ENCODE data around the gene NTRK2. TPM values are rescaled to one million over a fixed set of nuclear protein-coding genes. Genes with fewer than 3 reads are reported as not detected.

Gene NTRK2
- total RNA-seq, 2 experiments from 2014 or later, result 0.06 TPM; not detected in 1

GRCh38 chr9:84988621-84989020 is 319.1 kb downstream of the NTRK2 start:
- no peaks in the 10 kb centered on the region for H3K79me2 ChIP-seq (ENCODE audit: insufficient read depth, low read depth, low read length)
- DNase-seq (ENCODE audit: low spot score), result no peak
- ChIA-PET CTCF (ENCODE audit: unreplicated experiment) (no interaction called here), POLR2A (no interaction called here)
- H3K4me1 ChIP-seq (ENCODE audit: insufficient read depth, low read length, poor library complexity, severe bottlenecking), result no peaks in the 10 kb centered on the region
- BruUV-seq (replicated peaks), result no TSS peak
- H3K9me3 ChIP-seq (ENCODE audit: low read length), result no peaks in the 10 kb centered on the region
- H4K20me1 ChIP-seq (ENCODE audit: insufficient read depth, low read length), result no peaks in the 10 kb centered on the region
- no peak overlapping the region for H3K4me3 ChIP-seq (ENCODE audit: low read depth, low read length, poor library complexity, severe bottlenecking)
- H2AFZ ChIP-seq (ENCODE audit: low read length), result no peak overlapping the region
- H3K9me2 ChIP-seq (ENCODE audit: insufficient read depth, low read length), result no peaks in the 10 kb centered on the region
- no peaks in the 10 kb centered on the region for H3K36me3 ChIP-seq (ENCODE audit: insufficient read depth, low read length)
- TF ChIP-seq EZH2phosphoT487 (IDR thresholded peaks at IDR 0.05; ENCODE audit: borderline replicate concordance, low read depth, low read length) (no peak), CTCF (conservative IDR thresholded peaks at IDR 0.05; ENCODE audit: low read length) (no peak)
- no peak overlapping the region for H3K4me2 ChIP-seq (ENCODE audit: low read length)
- no peak overlapping the region for H3K27ac ChIP-seq (ENCODE audit: low read depth, low read length, poor library complexity, severe bottlenecking)
- intact Hi-C loops (cut with micrococcal nuclease; ENCODE audit: unreplicated experiment), result no loop called here

DNA sequence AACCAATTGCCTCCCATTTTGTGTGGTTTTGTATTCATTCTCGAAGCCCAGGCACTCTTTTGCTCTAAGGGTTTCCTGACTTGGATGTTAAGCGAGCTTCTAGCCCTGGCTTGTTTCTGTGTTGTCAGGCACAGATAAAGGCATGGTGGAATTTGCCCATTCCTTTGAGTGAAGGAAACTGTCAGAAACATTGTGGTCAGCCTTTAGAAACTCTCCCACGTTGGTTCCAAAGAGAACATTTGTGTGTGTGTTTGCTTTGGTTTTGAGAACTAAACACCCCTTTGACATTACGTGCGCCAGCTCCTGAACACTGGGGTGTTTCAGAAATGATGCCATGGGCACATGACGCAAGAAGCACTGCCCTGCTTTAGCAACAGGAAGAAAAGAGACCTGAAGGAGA is 320.9 kb downstream of the NTRK2 start:
- no peaks in the 10 kb centered on the region for H3K79me2 ChIP-seq (ENCODE audit: insufficient read depth, low read depth, low read length)
- H3K36me3 ChIP-seq (ENCODE audit: insufficient read depth, low read length), result no peaks in the 10 kb centered on the region
- no peak overlapping the region for H3K4me3 ChIP-seq (ENCODE audit: low read depth, low read length, poor library complexity, severe bottlenecking)
- no peak overlapping the region for H3K4me2 ChIP-seq (ENCODE audit: low read length)
- no peaks in the 10 kb centered on the region for H4K20me1 ChIP-seq (ENCODE audit: insufficient read depth, low read length)
- H3K4me1 ChIP-seq (ENCODE audit: insufficient read depth, low read length, poor library complexity, severe bottlenecking), result no peaks in the 10 kb centered on the region
- H2AFZ ChIP-seq (ENCODE audit: low read length), result no peak overlapping the region
- CTCF ChIA-PET (ENCODE audit: unreplicated experiment), result no interaction called here
- TF ChIP-seq EZH2phosphoT487 (IDR thresholded peaks at IDR 0.05; ENCODE audit: borderline replicate concordance, low read depth, low read length), result no peak
- TF ChIP-seq CTCF (conservative IDR thresholded peaks at IDR 0.05; ENCODE audit: low read length), result no peak
- no TSS peak for BruUV-seq (replicated peaks)
- POLR2A ChIA-PET, result no interaction called here
- no peaks in the 10 kb centered on the region for H3K9me2 ChIP-seq (ENCODE audit: insufficient read depth, low read length)
- H3K27ac ChIP-seq (ENCODE audit: low read depth, low read length, poor library complexity, severe bottlenecking), result no peak overlapping the region
- intact Hi-C loops (cut with micrococcal nuclease; ENCODE audit: unreplicated experiment), result no loop called here
- no peak for DNase-seq (ENCODE audit: low spot score)
- no peaks in the 10 kb centered on the region for H3K9me3 ChIP-seq (ENCODE audit: low read length)

DNA sequence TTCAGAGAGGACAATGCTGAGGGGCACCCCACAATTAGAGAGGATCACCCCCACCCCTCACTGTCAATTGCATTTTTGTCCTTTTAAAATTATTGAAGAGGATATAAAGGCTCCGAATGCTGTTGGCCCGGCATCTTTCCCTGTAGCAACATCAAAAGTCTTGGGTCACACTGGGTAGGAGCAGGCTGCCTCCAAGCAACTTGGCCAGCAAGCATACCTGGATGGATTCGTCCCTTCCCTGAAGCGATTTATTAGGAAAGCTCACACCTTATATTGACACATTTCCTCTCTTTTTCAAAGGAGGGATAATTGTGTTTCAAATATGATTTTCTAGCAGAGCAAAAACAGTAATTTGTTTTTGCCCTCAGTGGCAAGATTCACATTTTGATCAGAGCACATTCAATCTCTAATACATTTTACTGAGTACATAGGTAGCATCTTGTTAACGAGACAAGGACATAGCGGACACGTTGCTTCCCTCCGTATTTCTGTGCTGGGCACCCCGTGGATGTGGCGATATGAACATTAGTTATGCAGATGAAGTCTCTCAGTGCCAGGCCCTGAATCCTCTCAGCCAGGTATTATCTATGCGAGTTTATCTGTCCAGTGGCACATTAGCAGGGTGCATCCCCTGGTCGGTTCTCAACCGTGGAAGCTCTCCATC is 321.5 kb downstream of the NTRK2 start:
- Histone ChIP-seq H3K9me3 (ENCODE audit: low read length) (no peaks in the 10 kb centered on the region), H3K9me2 (ENCODE audit: insufficient read depth, low read length) (no peaks in the 10 kb centered on the region), H3K4me2 (ENCODE audit: low read length) (no peak overlapping the region), H3K79me2 (ENCODE audit: insufficient read depth, low read depth, low read length) (no peaks in the 10 kb centered on the region), H3K4me3 (ENCODE audit: low read depth, low read length, poor library complexity, severe bottlenecking) (no peak overlapping the region), H3K27ac (ENCODE audit: low read depth, low read length, poor library complexity, severe bottlenecking) (no peak overlapping the region), H3K4me1 (ENCODE audit: insufficient read depth, low read length, poor library complexity, severe bottlenecking) (no peaks in the 10 kb centered on the region), H4K20me1 (ENCODE audit: insufficient read depth, low read length) (no peaks in the 10 kb centered on the region), H2AFZ (ENCODE audit: low read length) (no peak overlapping the region), H3K36me3 (ENCODE audit: insufficient read depth, low read length) (no peaks in the 10 kb centered on the region)
- intact Hi-C loops (cut with micrococcal nuclease; ENCODE audit: unreplicated experiment), result no loop called here
- TF ChIP-seq EZH2phosphoT487 (IDR thresholded peaks at IDR 0.05; ENCODE audit: borderline replicate concordance, low read depth, low read length), result no peak
- TF ChIP-seq CTCF (conservative IDR thresholded peaks at IDR 0.05; ENCODE audit: low read length), result no peak
- no peak for DNase-seq (ENCODE audit: low spot score)
- BruUV-seq (replicated peaks), result no TSS peak
- ChIA-PET CTCF (ENCODE audit: unreplicated experiment) (no interaction called here), POLR2A (no interaction called here)

Measured in OCI-LY7 (cell line).